WTC11 (cell line): Measurements from ENCODE around the gene PRND. TPM values are rescaled to one million over a fixed set of nuclear protein-coding genes. Genes with fewer than 3 reads are reported as not detected.

Experiments
- ATAC-seq: fragments of 200-7000 bp; cut with Tn5 transposase; 2 replicates; pipeline ENCODE4 v1.10.0; 2021; ENCODE audit warnings: mild to moderate bottlenecking, moderate library complexity
- CTCF ChIA-PET: fragments of 300-600 bp; sonication (Branson Sonifier 250); formaldehyde crosslinking; loops from one replicate; lab custom pipeline; 2021; ENCODE audit warnings: antibody characterized with exemption; lab: Charles Lee
- POLR2A ChIA-PET: fragments of 350-600 bp; sonication (Branson Sonifier 250); formaldehyde crosslinking; loops from one replicate; lab custom pipeline; 2021; ENCODE audit warnings: antibody characterized with exemption; lab: Charles Lee
- DNase-seq: peaks from one replicate; pipeline ENCODE4 v3.0.0; 2021; ENCODE audit warnings: low spot score
- H3K27ac Mint-ChIP-seq: 2 replicates; pipeline ENCODE4 v1.8.0; 2021; ENCODE audit warnings: mixed read lengths
- H3K27me3 Mint-ChIP-seq: 2 replicates; pipeline ENCODE4 v1.8.0; 2021; ENCODE audit warnings: low read depth, mild to moderate bottlenecking, moderate library complexity, mixed read lengths
- H3K36me3 Mint-ChIP-seq: 2 replicates; pipeline ENCODE4 v1.8.0; 2021; ENCODE audit warnings: mixed read lengths
- H3K4me1 Mint-ChIP-seq: 2 replicates; pipeline ENCODE4 v1.8.0; 2022; ENCODE audit warnings: mixed read lengths
- H3K4me3 Mint-ChIP-seq: 2 replicates; pipeline ENCODE4 v1.8.0; 2021; ENCODE audit warnings: mild to moderate bottlenecking, moderate library complexity, mixed read lengths
- H3K9me3 Mint-ChIP-seq: 2 replicates; pipeline ENCODE4 v1.8.0; 2021; ENCODE audit warnings: mixed read lengths
- ARID4B ChIP-seq: sonication (generic); formaldehyde crosslinking; IDR thresholded peaks from 2 replicates; pipeline ENCODE4 v1.8.0; 2023; ENCODE audit warnings: missing genetic modification reagents, mild to moderate bottlenecking, borderline replicate concordance
- E2F4 ChIP-seq: sonication (generic); formaldehyde crosslinking; IDR thresholded peaks from 2 replicates; pipeline ENCODE4 v1.8.1; 2022; ENCODE audit warnings: low read depth, mild to moderate bottlenecking, moderate library complexity, missing genetic modification reagents, borderline replicate concordance
- EMX1 ChIP-seq: fragments of 250-450 bp; sonication (Bioruptor Pico); IDR thresholded peaks from 2 replicates; pipeline ENCODE4 v1.8.0; 2021; ENCODE audit warnings: mild to moderate bottlenecking
- ERG ChIP-seq: fragments of 250-450 bp; sonication (Bioruptor Pico); IDR thresholded peaks from 2 replicates; pipeline ENCODE4 v1.8.0; 2021; ENCODE audit warnings: mild to moderate bottlenecking
- ETV6 ChIP-seq: sonication (generic); formaldehyde crosslinking; IDR thresholded peaks from 2 replicates; pipeline ENCODE4 v1.8.1; 2022; ENCODE audit warnings: mild to moderate bottlenecking, missing genetic modification reagents
- MXD4 ChIP-seq: fragments of 250-450 bp; sonication (Bioruptor Pico); IDR thresholded peaks from 2 replicates; pipeline ENCODE4 v1.8.0; 2021; ENCODE audit warnings: mild to moderate bottlenecking, moderate library complexity, borderline replicate concordance
- MYBL2 ChIP-seq: sonication (generic); formaldehyde crosslinking; IDR thresholded peaks from 2 replicates; pipeline ENCODE4 v1.8.1; 2023; ENCODE audit warnings: mild to moderate bottlenecking, moderate library complexity, missing genetic modification reagents
- USF1 ChIP-seq: sonication (generic); formaldehyde crosslinking; IDR thresholded peaks from 2 replicates; pipeline ENCODE4 v1.8.0; 2022; ENCODE audit warnings: mild to moderate bottlenecking, missing genetic modification reagents
- ZBTB21 ChIP-seq: sonication (generic); formaldehyde crosslinking; IDR thresholded peaks from 2 replicates; pipeline ENCODE4 v1.8.1; 2023; ENCODE audit warnings: mild to moderate bottlenecking, missing genetic modification reagents, borderline replicate concordance
- ZBTB43 ChIP-seq: sonication (generic); formaldehyde crosslinking; IDR thresholded peaks from 2 replicates; pipeline ENCODE4 v1.8.1; 2023; ENCODE audit warnings: mild to moderate bottlenecking, missing genetic modification reagents
- ZNF396 ChIP-seq: fragments of 250-450 bp; sonication (Bioruptor Pico); IDR thresholded peaks from 2 replicates; pipeline ENCODE4 v1.8.0; 2021; ENCODE audit warnings: mild to moderate bottlenecking, moderate library complexity, borderline replicate concordance
- ZNF532 ChIP-seq: fragments of 250-450 bp; sonication (Bioruptor Pico); IDR thresholded peaks from 2 replicates; pipeline ENCODE4 v1.9.0; 2021; ENCODE audit warnings: mild to moderate bottlenecking, borderline replicate concordance
- total RNA-seq: library from RNA; stranded (reverse); gene quantifications from 3 replicates; pipeline ENCODE4 v1.2.3, GENCODE V29; 2021
- TF ChIP-seq, protein P1 (sequence below): fragments of 250-450 bp; sonication (Bioruptor Pico); IDR thresholded peaks from 2 replicates; pipeline ENCODE4 v2.1.2; 2022; ENCODE audit warnings: mild to moderate bottlenecking, moderate library complexity
- TF ChIP-seq, protein P2 (sequence below): fragments of 200-600 bp; IDR thresholded peaks from 2 replicates; pipeline ENCODE4 v1.8.0; 2022; ENCODE audit warnings: antibody characterized with exemption

The PRND gene
- total RNA-seq, 1 experiment from 2014 or later = 0.04 TPM

GRCh38 chr20:4771004-4771403 lies 49.3 kb downstream of the PRND start:
- CTCF ChIA-PET = no interaction called here
- Mint-ChIP-seq H3K4me3 (no peak overlapping the region), H3K4me1 (no peaks in the 10 kb centered on the region), H3K27me3 (no peaks in the 10 kb centered on the region; the same call in 1 of the 2 replicates), H3K27ac (no peak overlapping the region), H3K9me3 (peaks cover 42% of the 10 kb centered on the region), H3K36me3 (peaks cover 29% of the 10 kb centered on the region)
- POLR2A ChIA-PET = no interaction called here
- DNase-seq = no peak
- TF ChIP-seq, protein P1, sequence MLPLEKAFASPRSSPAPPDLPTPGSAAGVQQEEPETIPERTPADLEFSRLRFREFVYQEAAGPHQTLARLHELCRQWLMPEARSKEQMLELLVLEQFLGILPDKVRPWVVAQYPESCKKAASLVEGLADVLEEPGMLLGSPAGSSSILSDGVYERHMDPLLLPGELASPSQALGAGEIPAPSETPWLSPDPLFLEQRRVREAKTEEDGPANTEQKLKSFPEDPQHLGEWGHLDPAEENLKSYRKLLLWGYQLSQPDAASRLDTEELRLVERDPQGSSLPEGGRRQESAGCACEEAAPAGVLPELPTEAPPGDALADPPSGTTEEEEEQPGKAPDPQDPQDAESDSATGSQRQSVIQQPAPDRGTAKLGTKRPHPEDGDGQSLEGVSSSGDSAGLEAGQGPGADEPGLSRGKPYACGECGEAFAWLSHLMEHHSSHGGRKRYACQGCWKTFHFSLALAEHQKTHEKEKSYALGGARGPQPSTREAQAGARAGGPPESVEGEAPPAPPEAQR (CRISPR knock-in tag) = no peak
- no peak for TF ChIP-seq EMX1 (CRISPR knock-in tag)
- no peak for TF ChIP-seq ZBTB43 (CRISPR knock-in tag)
- TF ChIP-seq ERG (CRISPR knock-in tag) = no peak
- no peak for ATAC-seq

DNA sequence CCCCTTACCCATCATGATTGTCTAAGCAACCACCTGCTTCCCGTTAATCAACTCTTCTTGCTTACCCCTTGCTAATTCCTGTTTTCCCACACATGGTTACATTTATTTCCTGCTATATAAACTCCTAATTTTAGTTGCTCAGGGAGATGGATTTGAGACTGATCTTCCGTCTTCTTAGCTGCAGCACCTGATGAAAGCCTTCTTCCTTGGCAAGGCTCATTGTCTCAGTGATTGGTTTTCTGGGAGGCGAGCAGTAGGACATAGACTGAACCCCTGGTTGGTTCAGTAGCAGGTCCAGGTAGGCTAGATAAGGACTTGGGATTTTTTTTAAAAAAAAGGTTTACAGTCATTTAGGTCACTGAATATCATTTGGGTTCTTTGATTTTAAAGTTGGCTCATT lies 50.4 kb downstream of the PRND start:
- Mint-ChIP-seq H3K4me3 (no peak overlapping the region), H3K9me3 (peaks cover 42% of the 10 kb centered on the region), H3K4me1 (no peaks in the 10 kb centered on the region), H3K27ac (no peak overlapping the region), H3K36me3 (peaks cover 29% of the 10 kb centered on the region), H3K27me3 (no peaks in the 10 kb centered on the region; the same call in 1 of the 2 replicates)
- POLR2A ChIA-PET = interaction anchor here (0.5 kb wide), 1 partner anchor 292 kb away, joined by 8 read pairs; no protein-coding TSS in a partner anchor
- no peak for ATAC-seq
- CTCF ChIA-PET = no interaction called here
- no peak for DNase-seq
- no peak for TF ChIP-seq ARID4B (CRISPR knock-in tag)
- no peak for TF ChIP-seq USF1 (CRISPR knock-in tag)
- no peak for TF ChIP-seq MXD4 (CRISPR knock-in tag)
- TF ChIP-seq, protein P2, sequence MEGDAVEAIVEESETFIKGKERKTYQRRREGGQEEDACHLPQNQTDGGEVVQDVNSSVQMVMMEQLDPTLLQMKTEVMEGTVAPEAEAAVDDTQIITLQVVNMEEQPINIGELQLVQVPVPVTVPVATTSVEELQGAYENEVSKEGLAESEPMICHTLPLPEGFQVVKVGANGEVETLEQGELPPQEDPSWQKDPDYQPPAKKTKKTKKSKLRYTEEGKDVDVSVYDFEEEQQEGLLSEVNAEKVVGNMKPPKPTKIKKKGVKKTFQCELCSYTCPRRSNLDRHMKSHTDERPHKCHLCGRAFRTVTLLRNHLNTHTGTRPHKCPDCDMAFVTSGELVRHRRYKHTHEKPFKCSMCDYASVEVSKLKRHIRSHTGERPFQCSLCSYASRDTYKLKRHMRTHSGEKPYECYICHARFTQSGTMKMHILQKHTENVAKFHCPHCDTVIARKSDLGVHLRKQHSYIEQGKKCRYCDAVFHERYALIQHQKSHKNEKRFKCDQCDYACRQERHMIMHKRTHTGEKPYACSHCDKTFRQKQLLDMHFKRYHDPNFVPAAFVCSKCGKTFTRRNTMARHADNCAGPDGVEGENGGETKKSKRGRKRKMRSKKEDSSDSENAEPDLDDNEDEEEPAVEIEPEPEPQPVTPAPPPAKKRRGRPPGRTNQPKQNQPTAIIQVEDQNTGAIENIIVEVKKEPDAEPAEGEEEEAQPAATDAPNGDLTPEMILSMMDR = no peak
- TF ChIP-seq ZNF396 (CRISPR knock-in tag) = no peak
- no peak for TF ChIP-seq ZBTB21 (CRISPR knock-in tag)
- no peak for TF ChIP-seq ETV6
- no peak for TF ChIP-seq ZNF532
- TF ChIP-seq E2F4 (CRISPR knock-in tag) = no peak
- no peak for TF ChIP-seq MYBL2 (CRISPR knock-in tag)
